HG02884 (cell line): ENCODE results near the gene TMCC1.
"Not testable (repeated sequence)": the region's sequence is repeated elsewhere in the genome, so short reads cannot be mapped to it uniquely, and the experiment has no call there.

Experiments
- ATAC-seq: cut with Tn5 transposase; IDR thresholded peaks from one replicate; pipeline ENCODE4 v1.9.1; 2021; ENCODE audit warnings: mild to moderate bottlenecking, moderate library complexity; ENCODE audit not compliant: unreplicated experiment

The TMCC1 gene

DNA sequence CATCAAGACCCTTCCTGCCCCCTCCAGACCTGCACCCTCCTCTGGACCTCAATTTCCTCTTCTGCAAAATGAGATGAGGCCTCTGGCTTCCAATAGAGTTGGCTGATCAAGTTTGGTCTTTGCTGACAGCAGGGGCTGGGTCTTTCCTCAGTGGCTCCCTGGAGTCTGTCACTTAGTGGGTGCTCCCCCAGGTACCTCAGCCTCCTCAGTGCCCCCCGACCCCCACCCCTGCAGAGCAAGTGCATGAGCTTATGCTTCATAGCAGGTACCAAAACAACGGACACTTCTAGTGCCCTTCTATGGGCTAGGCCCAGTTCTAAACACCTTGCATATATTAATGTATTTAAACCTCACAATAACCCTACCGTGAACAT lies 280.2 kb downstream of the TMCC1 start:
- ATAC-seq = no peak

DNA sequence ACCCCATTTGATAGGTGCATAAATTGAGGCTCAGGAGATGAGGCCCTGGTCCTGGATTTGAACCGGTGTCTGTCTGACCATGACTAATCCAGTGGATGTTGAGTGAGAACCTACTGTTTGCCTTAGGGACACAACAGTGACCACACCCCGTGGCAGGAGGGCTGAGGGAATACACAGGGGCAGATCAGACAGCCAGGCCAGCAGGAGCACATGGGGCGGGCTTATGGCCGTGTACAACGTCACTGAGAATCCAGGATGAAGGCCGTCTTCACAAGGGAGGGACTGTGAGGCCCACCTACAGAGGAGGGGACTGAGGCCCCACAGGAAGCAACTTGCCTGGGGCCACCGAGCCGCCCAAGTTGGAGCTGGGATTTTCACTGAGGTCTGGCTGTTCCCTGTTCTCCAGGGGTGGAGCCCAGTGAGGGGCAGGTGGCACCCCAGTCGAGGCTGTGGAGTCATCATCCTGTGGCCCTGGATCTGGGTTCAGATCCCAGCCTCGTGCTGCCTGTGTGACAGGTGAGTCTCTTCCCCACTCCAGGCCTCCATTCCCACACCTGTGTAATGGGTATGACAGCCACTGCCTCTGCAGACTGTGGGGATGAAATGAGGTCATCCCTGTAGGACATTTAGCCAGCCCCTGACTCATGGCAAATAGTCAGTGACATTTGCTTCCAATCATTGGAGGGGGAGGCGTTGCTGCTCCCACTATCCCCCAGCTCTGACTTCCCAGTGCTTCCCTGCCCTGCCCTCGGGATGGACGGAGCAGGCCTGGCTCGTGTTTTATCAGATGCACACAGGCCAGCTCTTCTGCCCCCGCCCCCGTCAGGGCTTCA lies 280.8 kb downstream of the TMCC1 start:
- no peak for ATAC-seq

DNA sequence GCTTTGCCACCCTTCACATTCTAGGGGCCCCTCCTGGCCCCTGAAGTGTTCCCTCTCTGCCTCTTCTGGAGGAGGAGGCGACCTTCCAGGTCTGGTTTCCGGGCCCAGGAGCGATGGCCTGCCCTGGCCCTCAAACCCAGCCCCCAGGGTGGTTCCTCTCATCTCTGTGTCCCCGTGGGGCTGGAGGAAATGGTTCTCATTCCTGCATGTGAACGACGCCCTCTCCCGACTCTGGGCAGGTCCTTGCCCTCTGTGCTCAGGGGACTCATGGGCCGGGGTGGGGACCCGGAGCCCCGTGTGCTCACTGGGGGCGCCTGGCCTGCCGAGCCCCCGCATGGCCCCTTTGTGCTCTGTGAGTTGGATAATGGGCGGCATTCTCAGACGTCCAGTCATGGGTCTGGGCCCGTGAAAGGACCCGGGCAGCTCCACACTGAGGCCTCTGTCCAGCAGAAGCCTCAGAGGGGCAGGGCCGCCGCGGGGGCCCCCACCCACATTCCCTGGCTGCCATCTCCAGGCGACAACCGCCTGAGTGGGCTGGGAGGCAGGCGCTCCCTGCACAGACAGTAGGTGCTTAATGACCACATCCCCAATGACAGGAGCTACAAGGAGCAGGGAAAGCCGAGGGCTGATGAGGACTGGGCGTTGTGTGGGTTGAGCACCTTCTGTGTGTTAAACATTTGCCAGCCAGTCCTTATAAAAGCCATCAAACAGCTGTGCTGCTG lies 281.5 kb downstream of the TMCC1 start:
- ATAC-seq = no peak

DNA sequence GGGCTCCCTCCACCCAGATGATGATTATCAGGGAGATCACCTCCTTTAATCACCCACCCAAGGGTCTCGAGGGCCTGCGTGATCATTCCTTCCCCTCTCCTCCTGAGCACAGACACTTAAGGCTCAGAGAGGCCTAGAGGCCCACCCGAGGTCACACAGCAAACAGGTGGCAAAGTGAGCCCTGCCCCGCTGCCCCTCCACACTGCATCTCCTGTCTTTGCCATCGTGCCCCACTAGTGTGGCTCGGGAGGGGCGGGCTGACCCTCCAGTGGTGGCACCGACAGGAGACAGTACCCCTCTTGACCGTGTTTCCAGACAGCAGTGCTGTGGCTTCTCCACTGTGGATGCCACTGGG lies 282.1 kb downstream of the TMCC1 start:
- ATAC-seq = no peak

GRCh38 chr3:129610794-129611445 lies 282.6 kb downstream of the TMCC1 start:
- not testable (repeated sequence) for ATAC-seq

GRCh38 chr3:129610276-129610675 lies 283.2 kb downstream of the TMCC1 start:
- ATAC-seq = no peak

- ATAC-seq = no peak
Observed at GRCh38 chr3:129609591-129610182, 283.8 kb downstream of the TMCC1 start.

- ATAC-seq = no peak
Observed at GRCh38 chr3:129608936-129609590, 284.4 kb downstream of the TMCC1 start.

- no peak for ATAC-seq
Observed at GRCh38 chr3:129608087-129608935, 285.2 kb downstream of the TMCC1 start.

DNA sequence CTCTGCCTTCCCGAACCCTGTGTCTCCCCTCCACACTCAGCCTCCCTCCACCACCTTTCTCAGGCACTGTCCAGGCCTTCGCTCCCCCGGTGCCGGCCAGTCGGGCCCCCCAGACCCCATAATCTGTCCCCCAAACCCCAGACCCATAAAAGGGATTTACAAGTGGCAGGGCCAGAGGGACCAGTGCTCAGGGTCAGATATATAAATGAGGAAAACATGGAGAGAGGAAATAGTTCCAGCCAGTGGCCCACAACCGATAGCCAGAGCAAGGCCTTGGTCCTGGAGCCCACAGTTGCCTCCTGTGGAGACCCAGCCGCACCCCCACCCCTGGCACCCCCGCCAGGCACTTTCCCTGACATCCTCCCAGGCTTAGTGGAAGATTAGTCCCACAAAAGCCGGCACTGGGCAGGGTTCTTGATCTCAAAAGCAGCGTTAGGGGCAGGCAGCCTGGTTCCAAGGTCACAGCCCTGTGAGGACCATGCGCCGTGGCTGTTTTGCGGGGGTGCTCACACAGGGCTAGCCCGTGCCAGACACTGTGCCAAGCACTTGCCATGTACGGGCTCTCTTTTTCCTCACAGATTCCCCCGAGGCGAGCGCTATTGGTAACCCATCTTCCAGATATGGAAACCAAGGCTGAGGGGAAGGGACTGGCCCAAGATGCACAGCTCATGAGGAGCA lies 286.0 kb downstream of the TMCC1 start:
- no peak for ATAC-seq

- ATAC-seq = no peak
Observed at GRCh38 chr3:129606636-129607390, 286.7 kb downstream of the TMCC1 start, which contains the start of gene PLXND1. Gene PLXND1, minus strand, starts transcription at chr3:129606676. Its CDS starts 37 bp downstream, at chr3:129606639.

GRCh38 chr3:129605922-129606635 lies 287.4 kb downstream of the TMCC1 start:
- no peak for ATAC-seq

GRCh38 chr3:129605203-129605921 lies 288.1 kb downstream of the TMCC1 start:
- no peak for ATAC-seq

DNA sequence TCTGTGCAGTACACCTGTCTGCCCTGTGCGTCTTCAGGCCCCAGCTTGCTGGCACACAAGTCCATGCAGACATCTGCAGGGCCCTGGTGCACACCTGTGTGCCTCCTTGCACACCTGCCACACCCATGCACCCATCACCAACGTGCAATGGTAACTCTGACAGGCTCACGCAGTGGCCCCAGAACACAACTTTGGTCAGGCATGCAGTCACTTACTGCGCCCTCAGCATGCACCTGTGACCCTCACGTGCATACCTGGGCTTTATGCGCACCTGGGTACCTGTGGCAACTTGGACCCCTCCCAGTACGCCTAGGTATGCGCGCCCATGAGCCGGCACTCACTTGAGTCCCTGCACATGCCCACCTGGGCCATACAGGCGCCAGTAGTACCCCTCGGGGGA lies 288.7 kb downstream of the TMCC1 start:
- ATAC-seq = no peak

DNA sequence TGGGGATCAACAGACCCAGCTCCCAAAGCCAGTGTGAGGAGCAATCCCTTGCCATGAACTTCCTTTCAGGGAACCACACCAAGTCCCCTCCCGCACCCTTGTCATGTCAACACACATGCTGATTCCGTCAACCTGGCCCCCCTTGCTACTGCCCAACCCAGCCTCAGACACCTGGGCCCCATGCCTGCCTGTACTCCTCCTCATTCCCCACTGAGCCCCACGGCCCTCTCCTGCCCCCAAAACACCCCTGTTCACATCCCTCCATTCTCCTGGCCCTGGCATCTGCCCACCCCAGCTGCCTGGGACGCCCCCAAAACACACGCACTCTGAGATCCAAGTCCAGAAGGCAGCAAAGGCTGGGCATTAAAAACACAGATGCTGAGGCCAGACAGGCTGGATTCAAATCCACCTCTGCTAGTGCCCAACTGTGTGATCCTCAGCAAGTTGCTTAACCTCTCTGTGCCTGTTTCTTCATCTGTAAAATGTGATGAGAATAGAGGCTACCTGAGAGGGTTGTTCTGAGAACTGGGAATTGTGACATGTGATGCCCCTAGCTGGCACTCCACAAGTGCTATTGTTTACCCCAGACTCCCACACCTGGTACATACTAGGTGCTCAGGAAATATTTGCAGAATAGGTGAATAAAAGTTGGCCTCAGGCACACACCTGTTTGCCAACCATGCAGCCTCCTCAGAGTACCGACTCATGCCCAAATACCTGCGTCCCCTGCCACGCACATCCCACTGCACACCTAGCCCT lies 289.3 kb downstream of the TMCC1 start:
- no peak for ATAC-seq

- ATAC-seq = no peak
Observed at GRCh38 chr3:129603561-129603942, 290.0 kb downstream of the TMCC1 start.
